Osteoblast (primary cell): ENCODE measurements around the gene CHN2. TPM values are rescaled to one million over a fixed set of nuclear protein-coding genes. Genes with fewer than 3 reads are reported as not detected.

ENCODE experiments used
- DNase-seq: peaks from one replicate; pipeline ENCODE4 v3.0.0; 2011; ENCODE audit warnings: low spot score, mixed read lengths; ENCODE audit not compliant: insufficient read length; ENCODE audit errors: missing footprints
- H2AFZ ChIP-seq: 2 replicates; pipeline ENCODE4 v1.6.0; 2011; ENCODE audit warnings: mild to moderate bottlenecking, low read length
- H3K27ac ChIP-seq: 2 replicates; pipeline ENCODE4 v1.5.1; 2011; ENCODE audit warnings: mild to moderate bottlenecking, low read depth, low read length, moderate library complexity
- H3K27me3 ChIP-seq: 2 replicates; pipeline ENCODE4 v1.6.0; 2012; ENCODE audit warnings: mild to moderate bottlenecking, control low read depth, inconsistent platforms, low read length, moderate library complexity; ENCODE audit not compliant: insufficient read depth
- H3K36me3 ChIP-seq: 2 replicates; pipeline ENCODE4 v1.5.1; 2011; ENCODE audit warnings: mild to moderate bottlenecking, low read length, control low read depth, moderate library complexity; ENCODE audit not compliant: insufficient read depth
- H3K4me1 ChIP-seq: 2 replicates; pipeline ENCODE4 v1.5.1; 2011; ENCODE audit warnings: mild to moderate bottlenecking, low read length, control low read depth, moderate library complexity; ENCODE audit not compliant: insufficient read depth
- H3K4me2 ChIP-seq: 2 replicates; pipeline ENCODE4 v1.6.0; 2011; ENCODE audit warnings: mild to moderate bottlenecking, low read length; ENCODE audit not compliant: insufficient read depth
- H3K4me3 ChIP-seq: fragments of 200-600 bp; sonication (generic); 3 replicates; pipeline ENCODE4 v1.5.1; 2012; ENCODE audit warnings: mild to moderate bottlenecking, low read length, inconsistent platforms; ENCODE audit not compliant: insufficient read depth
- H3K79me2 ChIP-seq: 2 replicates; pipeline ENCODE4 v1.6.0; 2012; ENCODE audit warnings: mild to moderate bottlenecking, low read length, control low read depth, inconsistent platforms; ENCODE audit not compliant: insufficient read depth
- H3K9me3 ChIP-seq: 2 replicates; pipeline ENCODE4 v1.5.1; 2011; ENCODE audit warnings: low read depth, low read length, control low read depth
- H4K20me1 ChIP-seq: 2 replicates; pipeline ENCODE4 v1.6.0; 2012; ENCODE audit warnings: mild to moderate bottlenecking, low read length, control low read depth; ENCODE audit not compliant: insufficient read depth
- CTCF ChIP-seq: IDR thresholded peaks from 2 replicates; pipeline ENCODE4 v1.5.1; 2011; ENCODE audit warnings: mild to moderate bottlenecking, low read depth, low read length, moderate library complexity; ENCODE audit errors: extremely low read depth
- total RNA-seq: library from RNA; depleted of rRNA; stranded (reverse); fragments of >200 nt; gene quantifications from 2 replicates; pipeline ENCODE4 v1.2.3, GENCODE V29; 2012

CHN2 gene
- total RNA-seq, 1 donor = under 0.01 TPM

- Histone ChIP-seq H3K4me2 (no peak overlapping the region), H3K79me2 (no peaks in the 10 kb centered on the region), H3K27ac (no peak overlapping the region), H3K9me3 (no peaks in the 10 kb centered on the region), H3K4me3 (no peak overlapping the region), H4K20me1 (no peaks in the 10 kb centered on the region), H3K27me3 (peaks cover 45% of the 10 kb centered on the region), H3K4me1 (peaks cover 11% of the 10 kb centered on the region), H2AFZ (no peak overlapping the region), H3K36me3 (no peaks in the 10 kb centered on the region)
- no peak for DNase-seq
- no peak for TF ChIP-seq CTCF
Observed at GRCh38 chr7:29285861-29286260, 91.3 kb downstream of the CHN2 start.

GRCh38 chr7:29287366-29287765 lies 92.8 kb downstream of the CHN2 start:
- Histone ChIP-seq H4K20me1 (no peaks in the 10 kb centered on the region), H3K36me3 (no peaks in the 10 kb centered on the region), H2AFZ (no peak overlapping the region), H3K79me2 (no peaks in the 10 kb centered on the region), H3K27ac (no peak overlapping the region), H3K4me2 (no peak overlapping the region), H3K4me3 (no peak overlapping the region), H3K9me3 (no peaks in the 10 kb centered on the region), H3K4me1 (peaks cover 11% of the 10 kb centered on the region), H3K27me3 (peaks cover 39% of the 10 kb centered on the region)
- no peak for DNase-seq
- no peak for TF ChIP-seq CTCF

GRCh38 chr7:29288181-29289091 lies 93.9 kb downstream of the CHN2 start:
- no peak overlapping the region for H2AFZ ChIP-seq
- no peak overlapping the region for H3K4me2 ChIP-seq
- H3K9me3 ChIP-seq = no peaks in the 10 kb centered on the region
- no peaks in the 10 kb centered on the region for H3K36me3 ChIP-seq
- H3K4me3 ChIP-seq = no peak overlapping the region
- no peaks in the 10 kb centered on the region for H3K79me2 ChIP-seq
- no peak for TF ChIP-seq CTCF
- H3K4me1 ChIP-seq = peaks cover 11% of the 10 kb centered on the region
- no peak overlapping the region for H3K27ac ChIP-seq
- H3K27me3 ChIP-seq = peaks cover 33% of the 10 kb centered on the region
- H4K20me1 ChIP-seq = no peaks in the 10 kb centered on the region
- DNase-seq = no peak

GRCh38 chr7:29289156-29290021 lies 94.8 kb downstream of the CHN2 start:
- no peaks in the 10 kb centered on the region for H3K9me3 ChIP-seq
- H3K4me2 ChIP-seq = no peak overlapping the region
- H3K27ac ChIP-seq = no peak overlapping the region
- no peak for TF ChIP-seq CTCF
- DNase-seq = no peak
- H3K27me3 ChIP-seq = peaks cover 31% of the 10 kb centered on the region
- H2AFZ ChIP-seq = no peak overlapping the region
- H3K36me3 ChIP-seq = no peaks in the 10 kb centered on the region
- peaks cover 11% of the 10 kb centered on the region for H3K4me1 ChIP-seq
- no peaks in the 10 kb centered on the region for H4K20me1 ChIP-seq
- H3K4me3 ChIP-seq = no peak overlapping the region
- H3K79me2 ChIP-seq = no peaks in the 10 kb centered on the region
